ENCODE results near the gene RCOR3. TPM values are rescaled to one million over a fixed set of nuclear protein-coding genes. Genes with fewer than 3 reads are reported as not detected.

Gene RCOR3
- 70.1 and 70.3 TPM in 2 replicates for total RNA-seq (2022)
- Bru-seq, nascent RNA, result percentile 94 among the genes with signal in this experiment
- percentile 86 among the genes with signal in this experiment for BruChase-seq, experiment 1, labeled RNA remaining after a 6-hour chase
- percentile 95 among the genes with signal in this experiment for BruChase-seq, experiment 2, labeled RNA remaining after a 2-hour chase
- long read RNA-seq, full-length matches to known transcripts, result 41 of 85 reads
- long read RNA-seq, partial matches to known transcripts, result 4 of 85 reads
- long read RNA-seq, other reads (novel, unspliced or antisense), result 40 of 85 reads

GRCh38 chr1:211258756-211259637, at the start of gene RCOR3:
Gene RCOR3 (plus strand): TSS chr1:211259366. CDS start chr1:211259561, 195 bp downstream.
- intact Hi-C loops (cut with micrococcal nuclease), result loop anchor here (1.0 to 5.0 kb wide), 7 partner anchors 124 to 887 kb away; no protein-coding TSS in a partner anchor
- H3K36me3 Mint-ChIP-seq (ENCODE audit: insufficient read depth, unreplicated experiment), result peaks cover 43% of the 10 kb centered on the region
- POLR2A ChIA-PET, result interaction anchor here (0.6 to 3.5 kb wide), 58 partner anchors 8 to 1454 kb away, joined by 3 to 28 read pairs (median 4); partner anchors contain the start of genes HHAT and SLC30A1
- CTCF ChIA-PET, result interaction anchor here (0.6 to 1.8 kb wide), 21 partner anchors 8 to 1197 kb away, joined by 3 to 13 read pairs (median 4); no protein-coding TSS in a partner anchor
- no TSS peak for BruUV-seq (replicated peaks)
- H3K27ac Mint-ChIP-seq (ENCODE audit: low read depth, unreplicated experiment), result peak within 1 kb of the TSS; percentile 96
- no peaks in the 10 kb centered on the region for H3K9me3 Mint-ChIP-seq (ENCODE audit: unreplicated experiment)
- no peaks in the 10 kb centered on the region for H3K27me3 Mint-ChIP-seq (ENCODE audit: insufficient read depth, unreplicated experiment)
- peak within 1 kb of the TSS; percentile 88 for H3K4me3 Mint-ChIP-seq (ENCODE audit: unreplicated experiment)
- peaks cover 24% of the 10 kb centered on the region for H3K4me1 Mint-ChIP-seq (ENCODE audit: insufficient read depth, unreplicated experiment)
- DNase-seq (ENCODE audit: unreplicated experiment), result peak; percentile 96
- TF ChIP-seq, protein P1, sequence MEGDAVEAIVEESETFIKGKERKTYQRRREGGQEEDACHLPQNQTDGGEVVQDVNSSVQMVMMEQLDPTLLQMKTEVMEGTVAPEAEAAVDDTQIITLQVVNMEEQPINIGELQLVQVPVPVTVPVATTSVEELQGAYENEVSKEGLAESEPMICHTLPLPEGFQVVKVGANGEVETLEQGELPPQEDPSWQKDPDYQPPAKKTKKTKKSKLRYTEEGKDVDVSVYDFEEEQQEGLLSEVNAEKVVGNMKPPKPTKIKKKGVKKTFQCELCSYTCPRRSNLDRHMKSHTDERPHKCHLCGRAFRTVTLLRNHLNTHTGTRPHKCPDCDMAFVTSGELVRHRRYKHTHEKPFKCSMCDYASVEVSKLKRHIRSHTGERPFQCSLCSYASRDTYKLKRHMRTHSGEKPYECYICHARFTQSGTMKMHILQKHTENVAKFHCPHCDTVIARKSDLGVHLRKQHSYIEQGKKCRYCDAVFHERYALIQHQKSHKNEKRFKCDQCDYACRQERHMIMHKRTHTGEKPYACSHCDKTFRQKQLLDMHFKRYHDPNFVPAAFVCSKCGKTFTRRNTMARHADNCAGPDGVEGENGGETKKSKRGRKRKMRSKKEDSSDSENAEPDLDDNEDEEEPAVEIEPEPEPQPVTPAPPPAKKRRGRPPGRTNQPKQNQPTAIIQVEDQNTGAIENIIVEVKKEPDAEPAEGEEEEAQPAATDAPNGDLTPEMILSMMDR (IDR thresholded peaks at IDR 0.05; ENCODE audit: unreplicated experiment), result peak; percentile 93

DNA sequence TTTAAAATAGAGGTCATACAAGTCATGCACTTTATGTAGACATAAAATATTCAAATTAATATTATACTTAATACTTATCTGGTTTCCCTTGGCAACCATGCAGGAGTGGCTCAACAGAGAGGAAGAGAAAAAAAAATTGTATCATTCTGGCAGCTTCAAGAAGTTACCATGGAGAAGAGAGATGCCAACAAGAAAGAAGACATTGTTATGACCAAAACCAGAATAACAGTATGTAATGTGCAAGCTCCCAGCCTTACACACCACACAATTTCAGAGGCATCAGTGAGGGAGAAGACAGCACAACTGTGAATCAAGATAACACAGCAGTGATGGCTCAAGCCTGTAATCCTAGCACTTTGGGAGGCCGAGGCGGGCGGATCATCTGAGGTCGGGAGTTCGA, 49.1 kb upstream of the RCOR3 start:
- Mint-ChIP-seq H3K27me3 (ENCODE audit: insufficient read depth, unreplicated experiment) (no peaks in the 10 kb centered on the region), H3K27ac (ENCODE audit: low read depth, unreplicated experiment) (no peak overlapping the region), H3K4me1 (ENCODE audit: insufficient read depth, unreplicated experiment) (no peaks in the 10 kb centered on the region), H3K4me3 (ENCODE audit: unreplicated experiment) (no peak overlapping the region), H3K9me3 (ENCODE audit: unreplicated experiment) (peaks cover 17% of the 10 kb centered on the region), H3K36me3 (ENCODE audit: insufficient read depth, unreplicated experiment) (no peaks in the 10 kb centered on the region)
- intact Hi-C loops (cut with micrococcal nuclease), result no loop called here
- CTCF ChIA-PET, result no interaction called here
- POLR2A ChIA-PET, result interaction anchor here (0.7 to 1.0 kb wide), 2 partner anchors 24 to 48 kb away, joined by 3 read pairs; no protein-coding TSS in a partner anchor
- no peak for DNase-seq (ENCODE audit: unreplicated experiment)
- TF ChIP-seq, protein P1 (IDR thresholded peaks at IDR 0.05; ENCODE audit: unreplicated experiment), result no peak
- no TSS peak for BruUV-seq (replicated peaks)

GRCh38 chr1:211210965-211211364, 48.2 kb upstream of the RCOR3 start:
- intact Hi-C loops (cut with micrococcal nuclease), result no loop called here
- Mint-ChIP-seq H3K4me1 (ENCODE audit: insufficient read depth, unreplicated experiment) (no peaks in the 10 kb centered on the region), H3K4me3 (ENCODE audit: unreplicated experiment) (no peak overlapping the region), H3K27ac (ENCODE audit: low read depth, unreplicated experiment) (no peak overlapping the region), H3K36me3 (ENCODE audit: insufficient read depth, unreplicated experiment) (no peaks in the 10 kb centered on the region), H3K9me3 (ENCODE audit: unreplicated experiment) (peaks cover 10% of the 10 kb centered on the region), H3K27me3 (ENCODE audit: insufficient read depth, unreplicated experiment) (no peaks in the 10 kb centered on the region)
- TF ChIP-seq, protein P1 (IDR thresholded peaks at IDR 0.05; ENCODE audit: unreplicated experiment), result no peak
- no peak for DNase-seq (ENCODE audit: unreplicated experiment)
- ChIA-PET POLR2A (no interaction called here), CTCF (interaction anchor here (0.6 kb wide), 1 partner anchor 63 kb away, joined by 3 read pairs; no protein-coding TSS in a partner anchor)
- no TSS peak for BruUV-seq (replicated peaks)

- no peak for DNase-seq (ENCODE audit: unreplicated experiment)
- no TSS peak for BruUV-seq (replicated peaks)
- no peak overlapping the region for H3K27ac Mint-ChIP-seq (ENCODE audit: low read depth, unreplicated experiment)
- no peaks in the 10 kb centered on the region for H3K27me3 Mint-ChIP-seq (ENCODE audit: insufficient read depth, unreplicated experiment)
- no peak overlapping the region for H3K4me3 Mint-ChIP-seq (ENCODE audit: unreplicated experiment)
- TF ChIP-seq, protein P1 (IDR thresholded peaks at IDR 0.05; ENCODE audit: unreplicated experiment), result no peak
- POLR2A ChIA-PET, result no interaction called here
- H3K36me3 Mint-ChIP-seq (ENCODE audit: insufficient read depth, unreplicated experiment), result no peaks in the 10 kb centered on the region
- CTCF ChIA-PET, result interaction anchor here (0.7 kb wide), 1 partner anchor 79 kb away, joined by 3 read pairs; no protein-coding TSS in a partner anchor
- H3K4me1 Mint-ChIP-seq (ENCODE audit: insufficient read depth, unreplicated experiment), result no peaks in the 10 kb centered on the region
- no peaks in the 10 kb centered on the region for H3K9me3 Mint-ChIP-seq (ENCODE audit: unreplicated experiment)
- intact Hi-C loops (cut with micrococcal nuclease), result no loop called here
These were observed 45.5 kb upstream of the RCOR3 start for GRCh38 chr1:211213702-211214101.

All from MCF 10A (cell line).